DND-41 (cell line): ENCODE results near the gene TBC1D22B.

Experiments
- EZH2 ChIP-seq: IDR thresholded peaks from 3 replicates; pipeline ENCODE4 v1.6.1; 2012; ENCODE audit warnings: borderline replicate concordance, low read depth, mild to moderate bottlenecking, moderate library complexity, low read length, inconsistent platforms; ENCODE audit not compliant: severe bottlenecking
- TF ChIP-seq, protein P1 (sequence below): IDR thresholded peaks from 2 replicates; pipeline ENCODE4 v1.5.1; 2012; ENCODE audit warnings: borderline replicate concordance, low read length, moderate library complexity, mild to moderate bottlenecking; ENCODE audit not compliant: poor library complexity, severe bottlenecking; ENCODE audit errors: extremely low read depth

GRCh38 chr6:37284781-37285180 lies 27.2 kb downstream of the TBC1D22B start:
- TF ChIP-seq, protein P1, sequence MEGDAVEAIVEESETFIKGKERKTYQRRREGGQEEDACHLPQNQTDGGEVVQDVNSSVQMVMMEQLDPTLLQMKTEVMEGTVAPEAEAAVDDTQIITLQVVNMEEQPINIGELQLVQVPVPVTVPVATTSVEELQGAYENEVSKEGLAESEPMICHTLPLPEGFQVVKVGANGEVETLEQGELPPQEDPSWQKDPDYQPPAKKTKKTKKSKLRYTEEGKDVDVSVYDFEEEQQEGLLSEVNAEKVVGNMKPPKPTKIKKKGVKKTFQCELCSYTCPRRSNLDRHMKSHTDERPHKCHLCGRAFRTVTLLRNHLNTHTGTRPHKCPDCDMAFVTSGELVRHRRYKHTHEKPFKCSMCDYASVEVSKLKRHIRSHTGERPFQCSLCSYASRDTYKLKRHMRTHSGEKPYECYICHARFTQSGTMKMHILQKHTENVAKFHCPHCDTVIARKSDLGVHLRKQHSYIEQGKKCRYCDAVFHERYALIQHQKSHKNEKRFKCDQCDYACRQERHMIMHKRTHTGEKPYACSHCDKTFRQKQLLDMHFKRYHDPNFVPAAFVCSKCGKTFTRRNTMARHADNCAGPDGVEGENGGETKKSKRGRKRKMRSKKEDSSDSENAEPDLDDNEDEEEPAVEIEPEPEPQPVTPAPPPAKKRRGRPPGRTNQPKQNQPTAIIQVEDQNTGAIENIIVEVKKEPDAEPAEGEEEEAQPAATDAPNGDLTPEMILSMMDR: no peak
- no peak for TF ChIP-seq EZH2
